BLaER1 treated with 17β-estradiol and CSF1 and Interleukin-3, amounts not matched to agents 10 nM and 100 nM (cell line): Measurements from ENCODE around the gene ZXDA.
"Not testable (repeated sequence)": the region's sequence is repeated elsewhere in the genome, so short reads cannot be mapped to it uniquely, and the experiment has no call there.

Source experiments
- H3K27ac ChIP-seq, 11 experiments: shearing (Covaris generic); formaldehyde crosslinking; 2 replicates each; pipeline ENCODE4 v1.8.1; 2022
- H3K27me3 ChIP-seq, 11 experiments: shearing (Covaris generic); formaldehyde crosslinking; 2 replicates each; pipeline ENCODE4 v1.8.1; 2022
- H3K36me3 ChIP-seq, 11 experiments: shearing (Covaris generic); formaldehyde crosslinking; 2 replicates each; pipeline ENCODE4 v1.8.1; 2022
- H3K4me1 ChIP-seq, 10 experiments: shearing (Covaris generic); formaldehyde crosslinking; 2 replicates each; pipeline ENCODE4 v1.8.1; 2022
- H3K4me2 ChIP-seq, 11 experiments: shearing (Covaris generic); formaldehyde crosslinking; 2 replicates each; pipeline ENCODE4 v1.8.1; 2022
- H3K4me3 ChIP-seq, 10 experiments: shearing (Covaris generic); formaldehyde crosslinking; 2 replicates each; pipeline ENCODE4 v1.8.1; 2022
- H3K9ac ChIP-seq, 11 experiments: shearing (Covaris generic); formaldehyde crosslinking; 2 replicates each; pipeline ENCODE4 v1.8.1; 2022
- H3K9me3 ChIP-seq, 11 experiments: shearing (Covaris generic); formaldehyde crosslinking; replicated peaks in 1 of 11; 2 replicates each; pipeline ENCODE4 v1.8.1; 2022
- H4K20me1 ChIP-seq, 11 experiments: shearing (Covaris generic); formaldehyde crosslinking; 2 replicates each; pipeline ENCODE4 v1.8.1; 2022
- Cebpa-rat ChIP-seq, 11 experiments: shearing (Covaris generic); IDR thresholded peaks; 2 replicates each; pipeline ENCODE4 v1.8.1; 2022

ZXDA gene, protein sequence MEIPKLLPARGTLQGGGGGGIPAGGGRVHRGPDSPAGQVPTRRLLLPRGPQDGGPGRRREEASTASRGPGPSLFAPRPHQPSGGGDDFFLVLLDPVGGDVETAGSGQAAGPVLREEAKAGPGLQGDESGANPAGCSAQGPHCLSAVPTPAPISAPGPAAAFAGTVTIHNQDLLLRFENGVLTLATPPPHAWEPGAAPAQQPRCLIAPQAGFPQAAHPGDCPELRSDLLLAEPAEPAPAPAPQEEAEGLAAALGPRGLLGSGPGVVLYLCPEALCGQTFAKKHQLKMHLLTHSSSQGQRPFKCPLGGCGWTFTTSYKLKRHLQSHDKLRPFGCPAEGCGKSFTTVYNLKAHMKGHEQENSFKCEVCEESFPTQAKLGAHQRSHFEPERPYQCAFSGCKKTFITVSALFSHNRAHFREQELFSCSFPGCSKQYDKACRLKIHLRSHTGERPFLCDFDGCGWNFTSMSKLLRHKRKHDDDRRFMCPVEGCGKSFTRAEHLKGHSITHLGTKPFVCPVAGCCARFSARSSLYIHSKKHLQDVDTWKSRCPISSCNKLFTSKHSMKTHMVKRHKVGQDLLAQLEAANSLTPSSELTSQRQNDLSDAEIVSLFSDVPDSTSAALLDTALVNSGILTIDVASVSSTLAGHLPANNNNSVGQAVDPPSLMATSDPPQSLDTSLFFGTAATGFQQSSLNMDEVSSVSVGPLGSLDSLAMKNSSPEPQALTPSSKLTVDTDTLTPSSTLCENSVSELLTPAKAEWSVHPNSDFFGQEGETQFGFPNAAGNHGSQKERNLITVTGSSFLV

DNA sequence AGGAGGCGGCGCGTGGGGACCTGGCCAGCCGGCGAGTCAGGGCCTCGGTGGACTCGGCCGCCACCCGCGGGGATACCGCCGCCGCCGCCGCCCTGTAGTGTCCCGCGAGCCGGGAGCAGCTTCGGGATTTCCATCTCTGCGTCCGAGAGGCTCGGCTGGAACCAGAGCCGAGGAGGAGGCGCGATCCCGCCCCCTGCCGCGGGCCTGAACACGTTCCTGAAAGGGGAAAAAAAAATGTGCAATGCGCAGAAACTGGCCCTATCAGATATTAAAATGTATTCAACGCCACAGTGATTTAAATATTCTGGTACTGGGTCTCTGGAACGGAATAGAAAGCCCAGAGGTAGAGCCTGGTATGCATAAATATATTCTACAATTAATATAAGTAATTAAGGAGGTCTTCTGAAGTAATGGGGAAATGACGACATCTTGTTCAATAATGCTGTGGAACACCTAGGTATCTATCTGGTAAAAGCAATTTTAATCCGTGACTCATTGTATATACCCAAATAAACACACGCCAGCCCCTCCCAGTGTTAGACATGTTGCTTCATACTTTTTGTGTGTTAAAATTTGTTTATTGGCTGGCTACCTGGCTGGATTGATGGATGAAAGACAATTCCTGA lies at the start of gene ZXDA:
TSS of gene ZXDA (minus strand) at position 172 of the 626 bp plus-strand sequence. CDS start at position 134, 38 bp downstream.
- not testable (repeated sequence) for H3K27me3 ChIP-seq, H3K36me3 ChIP-seq, H4K20me1 ChIP-seq
- Histone ChIP-seq H3K9ac (peak within 1 kb of the TSS; percentile 71 to 85 (median 82)), H3K9me3 (peaks cover 0 to 10% (median 5%) of the 10 kb centered on the region in 11 experiments; a peak in 6 of 22 replicates), H3K4me2 (peak within 1 kb of the TSS; percentile 39 to 81 (median 64); a peak in 21 of 22 replicates), H3K27ac (peak within 1 kb of the TSS; percentile 72 to 83 (median 78)), H3K4me3 (peak within 1 kb of the TSS; percentile 47 to 69 (median 58)), H3K4me1 (peaks cover 5 to 20% (median 8%) of the 10 kb centered on the region in 10 experiments; a peak in 14 of 20 replicates)

DNA sequence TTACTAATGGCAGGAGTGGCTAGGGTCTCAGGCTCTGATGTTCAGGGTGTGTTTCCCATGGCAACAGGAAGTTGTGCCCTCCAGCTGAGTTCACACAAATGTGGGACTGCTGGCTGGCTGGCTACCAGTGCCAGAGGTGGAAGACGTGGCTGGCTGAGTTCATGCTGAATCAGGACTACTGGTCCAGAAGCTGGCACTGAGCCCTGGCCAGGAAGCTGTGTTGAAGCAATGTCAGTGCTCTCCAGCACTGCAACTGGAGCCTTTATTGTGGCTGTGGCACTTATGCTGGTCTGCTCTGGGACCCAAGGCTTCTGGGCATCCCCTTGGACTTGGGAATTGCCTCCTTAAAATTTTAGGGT lies 42.0 kb upstream of the ZXDA start:
- Histone ChIP-seq H3K9me3 (peaks cover 4 to 29% (median 18%) of the 10 kb centered on the region in 11 experiments; a peak in 15 of 22 replicates), H3K27ac (peak overlapping the region; percentile 43 to 87 (median 81); a peak in 21 of 22 replicates), H3K4me3 (no peak overlapping the region), H4K20me1 (peaks cover 0 to 4% (median 0%) of the 10 kb centered on the region in 11 experiments; a peak in 2 of 22 replicates), H3K27me3 (no peaks in the 10 kb centered on the region), H3K4me1 (peaks cover 20 to 31% (median 27%) of the 10 kb centered on the region in 10 experiments), H3K36me3 (no peaks in the 10 kb centered on the region), H3K9ac (peak overlapping the region in 9 of 11 experiments; percentile 45 to 75 (median 63); a peak in 18 of 22 replicates), H3K4me2 (peak overlapping the region; percentile 64 to 83 (median 74))
- TF ChIP-seq Cebpa-rat (IDR thresholded peaks at IDR 0.05): no peak

DNA sequence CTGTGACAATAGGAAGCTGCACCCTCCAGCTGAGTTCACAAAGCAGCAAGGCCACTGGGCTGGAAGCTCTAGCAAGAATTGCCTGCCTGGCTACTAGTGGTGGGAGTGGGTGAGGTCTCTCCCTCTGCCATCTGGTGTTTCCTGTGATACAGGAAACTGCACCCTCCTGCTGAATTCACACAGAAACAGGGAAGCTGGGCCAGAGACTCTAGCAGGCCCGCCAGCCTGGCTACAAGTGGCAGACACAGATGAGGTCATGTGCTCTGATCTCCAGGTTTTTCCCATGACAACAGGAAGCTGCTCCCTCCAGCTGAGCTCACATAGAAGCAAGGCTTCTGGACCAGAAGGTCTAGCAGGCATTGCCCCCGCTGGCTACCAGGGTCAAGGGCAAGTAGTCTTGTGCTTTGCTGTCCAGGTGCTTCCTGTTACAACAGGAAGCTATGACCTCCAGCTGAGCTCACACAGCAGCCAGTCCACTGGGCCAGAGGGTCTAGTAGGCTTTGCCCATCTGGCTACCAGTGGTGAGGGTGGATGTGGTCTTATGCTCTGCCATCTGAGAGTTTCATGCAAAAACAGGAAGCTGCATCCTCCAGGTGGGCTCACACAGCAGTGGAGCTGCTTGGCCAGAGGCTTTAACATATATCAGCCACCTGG lies 41.5 kb upstream of the ZXDA start:
- no peak for TF ChIP-seq Cebpa-rat (IDR thresholded peaks at IDR 0.05)
- Histone ChIP-seq H3K27me3 (no peaks in the 10 kb centered on the region), H3K4me1 (peaks cover 20 to 31% (median 27%) of the 10 kb centered on the region in 10 experiments), H3K27ac (peak overlapping the region; percentile 43 to 87 (median 81); a peak in 21 of 22 replicates), H3K9ac (peak overlapping the region in 10 of 11 experiments; percentile 42 to 75 (median 64); a peak in 19 of 22 replicates), H3K4me3 (peak overlapping the region in 1 of 10 experiments; percentile 22; a peak in 3 of 20 replicates), H4K20me1 (peaks cover 0 to 4% (median 0%) of the 10 kb centered on the region in 11 experiments; a peak in 2 of 22 replicates), H3K36me3 (no peaks in the 10 kb centered on the region), H3K4me2 (peak overlapping the region; percentile 64 to 83 (median 74)), H3K9me3 (peaks cover 5 to 33% (median 19%) of the 10 kb centered on the region in 11 experiments; a peak in 15 of 22 replicates)

DNA sequence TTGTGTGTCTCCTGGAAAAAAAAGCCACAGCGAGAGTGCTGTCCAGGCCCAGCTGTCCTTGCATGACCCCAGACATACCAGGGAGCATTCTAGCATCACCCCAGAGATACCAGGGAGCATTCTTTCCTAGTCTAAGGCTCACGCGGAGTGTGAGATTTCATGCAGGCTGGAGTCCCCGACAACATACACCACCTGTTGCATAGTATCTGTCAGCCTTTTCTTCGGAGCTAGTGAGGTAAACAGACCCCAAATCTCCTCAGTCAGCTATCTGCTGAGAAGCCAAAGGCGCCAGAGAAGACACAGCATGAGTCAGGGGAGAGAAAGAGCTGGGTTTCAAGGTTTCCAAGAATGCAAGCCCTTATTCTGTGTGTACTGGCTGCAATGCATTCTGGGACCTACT lies 23.1 kb upstream of the ZXDA start:
- H3K27ac ChIP-seq: no peak overlapping the region
- H4K20me1 ChIP-seq: no peaks in the 10 kb centered on the region
- H3K4me2 ChIP-seq: no peak overlapping the region
- H3K4me3 ChIP-seq: no peak overlapping the region
- no peak overlapping the region for H3K9ac ChIP-seq
- no peaks in the 10 kb centered on the region; a peak in 1 of 22 replicates for H3K27me3 ChIP-seq
- no peak for TF ChIP-seq Cebpa-rat (IDR thresholded peaks at IDR 0.05)
- H3K4me1 ChIP-seq: peaks cover 0 to 7% (median 0%) of the 10 kb centered on the region in 10 experiments; a peak in 1 of 20 replicates
- no peaks in the 10 kb centered on the region for H3K36me3 ChIP-seq
- H3K9me3 ChIP-seq: peaks cover 0 to 6% (median 0%) of the 10 kb centered on the region in 11 experiments; a peak in 1 of 22 replicates

DNA sequence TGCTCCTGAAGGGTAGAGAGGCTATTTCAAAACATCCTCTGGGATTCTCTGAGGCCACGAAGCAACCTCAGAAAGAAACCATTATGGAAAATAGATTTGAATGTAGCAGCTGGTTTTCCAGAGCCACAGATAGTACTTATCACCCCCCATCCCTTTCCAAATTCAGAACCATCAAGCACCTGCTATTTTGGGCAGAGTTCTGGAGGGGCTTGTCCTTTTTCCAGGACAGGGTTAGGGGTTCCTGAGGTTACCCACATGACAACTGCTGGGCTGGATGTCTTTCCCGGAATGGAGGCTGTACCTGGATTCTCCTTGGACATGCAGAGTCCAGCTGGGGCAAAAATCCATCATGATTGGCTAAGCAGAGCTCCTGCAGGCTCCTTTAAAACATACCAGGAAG lies 22.0 kb upstream of the ZXDA start:
- H3K4me1 ChIP-seq: peaks cover 0 to 7% (median 0%) of the 10 kb centered on the region in 10 experiments; a peak in 1 of 20 replicates
- no peak overlapping the region for H3K4me2 ChIP-seq
- H3K4me3 ChIP-seq: no peak overlapping the region
- H3K9me3 ChIP-seq: no peaks in the 10 kb centered on the region
- TF ChIP-seq Cebpa-rat (IDR thresholded peaks at IDR 0.05): no peak
- no peaks in the 10 kb centered on the region; a peak in 1 of 22 replicates for H3K27me3 ChIP-seq
- H4K20me1 ChIP-seq: no peaks in the 10 kb centered on the region
- H3K27ac ChIP-seq: no peak overlapping the region
- H3K9ac ChIP-seq: no peak overlapping the region
- H3K36me3 ChIP-seq: no peaks in the 10 kb centered on the region

DNA sequence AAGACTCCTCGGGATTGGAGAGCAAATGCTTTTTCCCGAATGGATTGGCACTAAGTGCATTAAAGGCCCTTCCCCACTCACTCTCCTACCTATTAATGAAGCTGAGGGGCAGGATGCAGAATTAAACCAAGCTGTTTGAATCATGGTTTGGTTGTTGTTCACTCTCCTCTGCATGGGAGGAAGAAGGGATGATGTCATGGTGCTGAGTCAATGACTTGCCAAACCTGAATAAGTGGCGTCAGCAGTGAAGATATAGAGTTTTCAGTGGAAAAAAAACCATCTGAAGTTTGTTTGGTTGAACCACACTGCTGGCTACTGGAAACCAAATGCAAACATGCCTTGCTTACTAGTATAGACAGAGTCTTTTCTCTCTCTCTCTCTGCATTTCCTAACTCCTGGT lies 19.8 kb upstream of the ZXDA start:
- Histone ChIP-seq H3K4me3 (no peak overlapping the region), H3K9me3 (no peaks in the 10 kb centered on the region), H4K20me1 (no peaks in the 10 kb centered on the region), H3K36me3 (no peaks in the 10 kb centered on the region), H3K4me1 (peaks cover 0 to 7% (median 0%) of the 10 kb centered on the region in 10 experiments; a peak in 1 of 20 replicates), H3K9ac (peak overlapping the region in 1 of 11 experiments; percentile 3; a peak in 1 of 22 replicates), H3K4me2 (no peak overlapping the region; a peak in 1 of 22 replicates), H3K27me3 (no peaks in the 10 kb centered on the region; a peak in 1 of 22 replicates), H3K27ac (no peak overlapping the region)
- no peak for TF ChIP-seq Cebpa-rat (IDR thresholded peaks at IDR 0.05)

DNA sequence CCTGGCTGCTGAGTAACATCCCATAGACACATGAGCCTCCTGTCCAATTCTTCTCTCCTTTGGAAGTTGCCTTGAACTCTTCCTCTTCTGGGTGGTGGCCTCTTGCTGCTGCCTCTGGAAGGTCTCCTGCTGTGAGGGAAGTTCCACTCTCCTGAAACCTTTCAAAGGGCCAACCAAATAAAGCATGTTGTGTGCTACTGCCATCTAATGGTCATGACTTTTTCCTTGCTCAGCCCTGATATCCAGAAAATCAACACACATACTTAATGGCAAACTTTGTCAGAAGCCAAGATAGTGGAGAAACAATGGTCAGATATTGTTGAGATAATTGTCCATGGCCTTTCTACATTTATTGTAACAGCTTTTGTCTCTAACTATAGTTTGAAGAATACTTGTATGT lies 19.1 kb upstream of the ZXDA start:
- TF ChIP-seq Cebpa-rat (IDR thresholded peaks at IDR 0.05): no peak

DNA sequence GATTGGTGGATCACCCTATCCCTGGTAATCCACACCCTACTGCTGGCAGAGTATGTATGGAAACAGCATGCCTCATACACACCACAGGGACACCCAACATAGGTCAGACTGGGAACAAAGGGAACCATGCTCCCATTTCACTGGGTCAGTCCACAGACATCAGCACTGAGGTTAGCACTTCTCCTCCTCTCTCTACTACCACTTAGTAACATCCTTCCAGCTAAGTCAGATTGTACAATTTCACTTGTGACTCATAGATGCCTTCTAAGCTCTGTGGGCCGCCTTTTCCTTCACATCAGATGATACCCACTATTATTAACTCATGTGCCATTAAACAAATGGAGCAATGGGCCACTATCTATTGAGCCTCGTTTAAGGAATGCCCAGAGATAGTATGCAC lies 15.5 kb upstream of the ZXDA start:
- no peaks in the 10 kb centered on the region for H3K36me3 ChIP-seq
- H3K4me3 ChIP-seq: no peak overlapping the region
- no peak overlapping the region for H3K9ac ChIP-seq
- no peaks in the 10 kb centered on the region for H3K9me3 ChIP-seq
- no peak overlapping the region for H3K27ac ChIP-seq
- peaks cover 0 to 16% (median 13%) of the 10 kb centered on the region in 11 experiments; a peak in 11 of 22 replicates for H3K27me3 ChIP-seq
- H4K20me1 ChIP-seq: no peaks in the 10 kb centered on the region
- H3K4me2 ChIP-seq: no peak overlapping the region
- TF ChIP-seq Cebpa-rat (IDR thresholded peaks at IDR 0.05): no peak
- H3K4me1 ChIP-seq: peaks cover 0 to 7% (median 0%) of the 10 kb centered on the region in 10 experiments; a peak in 1 of 20 replicates

More for the DNA sequence above, 19.1 kb upstream of the ZXDA start:
- Histone ChIP-seq H3K36me3 (no peaks in the 10 kb centered on the region), H3K4me2 (no peak overlapping the region), H3K9ac (no peak overlapping the region), H3K4me1 (peaks cover 0 to 7% (median 0%) of the 10 kb centered on the region in 10 experiments; a peak in 1 of 20 replicates), H3K27ac (no peak overlapping the region), H3K27me3 (no peaks in the 10 kb centered on the region; a peak in 1 of 22 replicates), H4K20me1 (no peaks in the 10 kb centered on the region), H3K9me3 (no peaks in the 10 kb centered on the region), H3K4me3 (no peak overlapping the region)
